Stimulated activated CD8-positive, alpha-beta memory T cell treated with anti-CD3 and anti-CD28 coated beads, Interleukin-12 subunit alpha, Interleukin-12 subunit beta, amount 100 ng/mL, for 24 hours (primary cell): ENCODE measurements around the gene KCTD10.
"Not testable (repeated sequence)": the region's sequence is repeated elsewhere in the genome, so short reads cannot be mapped to it uniquely, and the experiment has no call there.

ENCODE experiments used
- DNase-seq: peaks from one replicate; pipeline ENCODE4 v3.0.0-alpha.2; 2020; ENCODE audit errors: extremely low read depth

KCTD10 gene

GRCh38 chr12:109421355-109422087 is 55.6 kb downstream of the KCTD10 start:
- DNase-seq: no peak

- no peak for DNase-seq
Measured at GRCh38 chr12:109418848-109419480, 58.1 kb downstream of the KCTD10 start.

GRCh38 chr12:109406147-109406546 is 71.0 kb downstream of the KCTD10 start:
- DNase-seq: not testable (repeated sequence)

GRCh38 chr12:109404841-109405240 is 72.3 kb downstream of the KCTD10 start:
- DNase-seq: not testable (repeated sequence)
